Stimulated activated CD4-positive, alpha-beta T cell treated with anti-CD3 and anti-CD28 coated beads, Interleukin-15, amount 100 ng/mL, for 1 hour (primary cell): ENCODE data around the gene OR2V1.
"Not testable (repeated sequence)": the region's sequence is repeated elsewhere in the genome, so short reads cannot be mapped to it uniquely, and the experiment has no call there.

Source experiments
- DNase-seq, 2 donors: peaks; one replicate each; pipeline ENCODE4 v3.0.0-alpha.2; 2020; ENCODE audit warnings: low read depth in 1 of 2, low spot score in 1 of 2

OR2V1 gene

DNA sequence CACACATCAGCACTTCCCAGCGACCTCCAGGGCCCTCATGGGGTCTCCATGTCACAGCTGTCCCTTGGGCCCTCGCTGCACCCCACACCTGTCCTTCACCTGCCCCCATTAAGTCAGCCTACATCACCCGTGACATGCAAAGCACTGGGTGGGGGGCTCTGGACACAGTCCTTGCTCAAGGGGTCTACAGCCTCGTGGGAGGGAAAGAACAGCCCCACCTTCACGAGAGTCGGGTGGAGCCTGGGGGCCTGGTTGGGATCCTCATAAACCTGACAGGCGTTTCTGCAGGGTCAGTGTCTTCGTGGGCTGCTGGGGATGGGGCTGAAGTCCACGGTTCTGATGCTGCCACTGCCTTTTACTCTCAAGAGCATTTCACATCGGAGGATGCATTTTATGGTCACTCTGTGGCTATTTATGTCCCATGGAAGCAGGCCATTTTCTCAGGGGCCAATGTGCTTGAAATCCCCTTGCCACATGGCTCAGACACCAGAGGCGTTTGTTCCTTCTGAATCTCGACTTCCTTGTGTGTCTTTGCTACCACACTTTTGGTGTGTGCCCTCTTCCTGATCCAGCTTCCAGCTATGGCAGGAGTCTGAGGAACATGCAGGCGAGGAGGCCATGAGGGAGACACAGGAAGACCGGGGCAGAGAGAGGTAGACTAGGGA lies at the start of gene OR2V1:
Gene OR2V1, minus strand, starts transcription at position 338 of the 665 bp plus-strand sequence. CDS start 5,865 bp downstream, outside the sequence.
- no peak for DNase-seq

- DNase-seq = not testable (repeated sequence)
Measured at GRCh38 chr5:181177559-181177958, 46.6 kb upstream of the OR2V1 start.

DNA sequence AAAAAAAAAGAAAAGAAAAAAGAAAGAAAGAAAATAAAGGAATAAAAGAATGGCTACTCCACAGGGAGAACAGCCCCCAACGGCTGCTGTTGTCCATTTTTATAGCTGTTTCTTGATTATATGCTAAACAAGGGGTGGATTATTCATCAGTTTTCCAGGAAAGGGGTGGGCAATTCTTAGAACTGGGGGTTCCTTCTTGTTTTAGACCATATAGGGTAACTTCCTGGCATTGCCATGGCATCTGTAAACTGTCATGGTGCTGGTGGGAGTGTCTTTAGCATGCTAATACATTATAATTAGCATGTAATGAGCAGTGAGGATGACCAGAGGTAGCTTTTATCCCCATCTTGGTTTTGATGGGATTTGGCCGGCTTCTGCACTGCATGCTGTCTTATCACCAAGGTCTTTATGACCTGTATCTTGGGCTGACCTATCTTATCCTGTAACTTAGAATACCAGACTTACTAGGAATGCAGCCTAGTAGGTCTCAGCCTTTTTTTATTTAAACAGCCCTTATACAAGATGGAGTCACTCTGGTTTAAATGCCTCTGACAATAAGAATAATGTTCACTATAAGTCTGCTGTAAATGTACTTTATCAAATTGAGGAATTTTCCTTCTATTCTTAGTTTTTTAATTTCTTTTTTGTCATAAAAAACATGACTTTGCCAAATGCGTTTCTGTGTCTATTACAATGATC lies 45.4 kb upstream of the OR2V1 start:
- DNase-seq = no peak

- peak in 1 of 2 donors; percentile 70 for DNase-seq
Measured at GRCh38 chr5:181173420-181174342, 42.7 kb upstream of the OR2V1 start.

- DNase-seq = no peak
Measured at GRCh38 chr5:181173027-181173419, 42.1 kb upstream of the OR2V1 start.

DNA sequence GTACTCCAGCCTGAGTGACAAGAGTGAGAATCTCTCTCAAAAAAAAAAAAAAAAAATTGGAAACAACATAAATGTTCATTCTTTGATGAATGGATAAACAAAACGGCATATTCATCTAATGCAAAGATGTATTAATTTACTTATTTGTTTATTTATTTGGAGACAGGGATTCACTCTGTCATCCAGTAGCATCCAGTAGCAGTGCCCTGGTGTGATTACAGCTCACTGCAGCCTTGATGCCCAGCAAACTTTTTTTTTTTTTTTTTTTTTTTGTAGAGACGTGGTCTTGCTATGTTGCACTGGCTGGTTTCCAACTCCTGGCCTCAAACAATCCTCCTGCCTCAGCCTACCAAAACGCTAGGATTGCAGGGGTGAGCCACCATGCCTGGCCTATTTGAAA lies 40.8 kb upstream of the OR2V1 start:
- DNase-seq = no peak

- no peak for DNase-seq
Measured at GRCh38 chr5:181170996-181171395, 40.0 kb upstream of the OR2V1 start.

DNA sequence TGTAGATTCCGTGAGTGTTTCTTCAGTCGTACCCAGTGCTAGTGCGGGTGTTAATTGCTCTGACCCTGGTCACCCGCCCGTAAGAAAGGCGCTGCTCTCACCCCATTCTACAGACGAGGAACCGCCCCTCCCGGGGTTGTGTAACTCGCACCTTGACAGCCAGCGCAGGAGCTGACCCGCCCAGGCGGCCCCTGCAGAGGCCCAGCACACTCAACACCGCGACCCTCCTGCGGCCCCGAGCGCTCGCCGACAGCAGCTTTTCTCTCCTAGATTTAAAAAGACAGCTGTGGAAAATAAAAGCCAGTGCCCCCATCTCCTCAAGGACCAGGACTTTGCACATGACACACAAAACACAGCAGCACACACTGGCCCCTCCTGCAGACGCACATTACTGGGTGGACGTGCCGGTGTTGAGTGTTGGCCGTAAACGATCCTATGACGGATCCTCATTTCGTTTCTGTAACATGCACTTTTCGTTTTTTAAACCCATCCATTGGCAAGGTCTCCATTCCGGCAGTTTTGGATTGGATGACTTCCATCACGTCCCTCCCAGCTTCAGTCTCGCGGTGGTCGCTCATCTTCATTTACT lies 39.4 kb upstream of the OR2V1 start:
- no peak for DNase-seq

GRCh38 chr5:181169459-181170236 lies 38.7 kb upstream of the OR2V1 start:
- DNase-seq = peak in 1 of 2 donors; percentile 79

DNA sequence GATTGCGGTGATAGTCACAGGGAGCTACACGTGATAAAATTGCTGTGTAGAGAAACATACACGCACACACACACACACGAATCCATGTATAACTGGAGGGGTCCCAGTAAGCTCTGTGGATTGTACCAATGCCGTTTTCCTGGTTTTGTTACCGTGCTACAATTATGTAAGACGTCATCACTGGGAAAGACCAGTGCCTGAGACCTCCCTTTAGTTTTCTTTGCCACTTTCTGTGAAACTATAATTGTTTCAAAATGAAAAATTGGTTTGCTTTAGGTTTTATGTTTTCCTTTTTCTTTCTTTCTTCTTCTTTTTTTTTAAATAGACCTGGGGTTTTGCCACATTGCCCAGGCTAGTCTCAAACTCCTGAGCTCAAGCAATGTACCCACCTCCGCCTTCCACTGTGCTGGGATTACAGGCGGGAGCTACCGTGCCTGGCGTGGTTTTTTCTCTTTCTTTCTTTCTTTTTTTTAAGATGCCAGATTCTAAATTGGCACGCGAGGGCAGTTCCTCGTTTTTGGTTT lies 37.7 kb upstream of the OR2V1 start:
- no peak for DNase-seq

DNA sequence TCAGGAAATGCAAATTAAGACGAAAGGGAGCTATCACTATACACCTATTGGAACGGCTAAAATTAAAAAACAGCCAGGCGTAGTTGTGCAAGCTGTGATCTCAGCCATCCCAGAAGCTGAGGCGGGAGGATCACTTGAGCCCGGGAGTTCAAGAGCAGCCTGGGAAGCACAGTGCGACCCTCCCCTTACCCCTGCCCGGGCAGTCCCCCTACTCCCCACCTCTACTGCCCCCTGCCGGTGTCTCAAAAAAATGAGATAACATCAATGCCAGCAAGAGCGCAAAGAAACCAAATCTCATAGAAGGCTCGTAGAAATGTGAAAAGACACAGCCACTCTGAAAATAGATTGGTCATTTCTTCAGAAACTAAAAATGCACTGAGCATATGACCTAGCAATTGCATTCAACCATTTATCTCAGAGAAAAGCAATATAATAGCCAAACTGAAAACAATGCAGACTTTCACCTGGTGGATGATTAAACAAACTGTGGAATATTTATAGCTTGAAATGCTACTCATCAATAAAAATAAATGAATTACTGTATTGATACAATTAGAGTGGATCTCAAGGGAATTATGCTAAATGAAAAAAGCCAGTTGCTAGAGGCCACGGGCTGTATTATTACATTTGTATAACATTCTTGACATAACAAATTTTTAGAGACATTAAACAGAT lies 37.0 kb upstream of the OR2V1 start:
- no peak for DNase-seq

GRCh38 chr5:181166812-181167733 lies 36.1 kb upstream of the OR2V1 start:
- DNase-seq = no peak

DNA sequence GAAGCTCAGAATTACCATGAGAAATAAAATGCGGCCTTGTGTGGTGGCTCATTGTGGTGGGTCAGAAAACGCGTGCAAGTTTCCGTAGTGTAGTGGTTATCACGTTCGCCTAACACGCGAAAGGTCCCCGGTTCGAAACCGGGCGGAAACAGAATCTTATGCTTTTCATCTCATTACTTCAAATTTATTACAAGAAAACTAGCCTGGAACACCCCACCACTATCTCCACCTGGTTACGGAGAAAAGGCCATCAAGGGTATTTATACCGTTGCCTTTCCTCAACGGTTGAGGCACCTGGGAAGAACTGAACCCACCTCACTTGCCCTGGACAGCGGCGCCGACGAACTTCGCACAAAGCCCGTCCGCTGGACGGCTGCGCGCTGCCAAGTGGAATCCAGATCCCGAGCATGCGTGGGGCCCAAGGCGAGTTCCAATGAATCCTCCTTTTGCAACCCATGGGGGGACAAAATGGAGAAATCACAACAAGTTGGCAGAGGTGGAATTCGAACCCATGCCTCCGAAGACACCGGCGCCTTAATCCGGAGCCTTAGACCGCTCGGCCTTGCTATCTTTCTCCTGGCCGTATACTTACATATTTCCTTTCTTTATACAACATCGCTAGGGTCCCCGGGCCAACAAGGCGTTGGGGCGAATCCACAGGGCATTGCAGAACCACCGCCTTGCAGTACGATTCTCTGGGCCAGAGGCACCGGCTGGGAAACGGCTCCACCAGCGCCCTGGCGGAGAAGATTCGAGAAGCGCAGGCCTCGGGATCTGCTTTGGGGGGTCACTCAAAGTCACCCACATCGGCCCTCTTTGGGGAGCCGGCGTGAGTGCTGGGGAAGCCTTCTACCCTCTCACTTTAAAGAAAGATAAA lies 33.3 kb upstream of the OR2V1 start:
- peak in 1 of 2 donors; percentile 42 for DNase-seq

- no peak for DNase-seq
Measured at GRCh38 chr5:181163487-181164075, 32.6 kb upstream of the OR2V1 start.

DNA sequence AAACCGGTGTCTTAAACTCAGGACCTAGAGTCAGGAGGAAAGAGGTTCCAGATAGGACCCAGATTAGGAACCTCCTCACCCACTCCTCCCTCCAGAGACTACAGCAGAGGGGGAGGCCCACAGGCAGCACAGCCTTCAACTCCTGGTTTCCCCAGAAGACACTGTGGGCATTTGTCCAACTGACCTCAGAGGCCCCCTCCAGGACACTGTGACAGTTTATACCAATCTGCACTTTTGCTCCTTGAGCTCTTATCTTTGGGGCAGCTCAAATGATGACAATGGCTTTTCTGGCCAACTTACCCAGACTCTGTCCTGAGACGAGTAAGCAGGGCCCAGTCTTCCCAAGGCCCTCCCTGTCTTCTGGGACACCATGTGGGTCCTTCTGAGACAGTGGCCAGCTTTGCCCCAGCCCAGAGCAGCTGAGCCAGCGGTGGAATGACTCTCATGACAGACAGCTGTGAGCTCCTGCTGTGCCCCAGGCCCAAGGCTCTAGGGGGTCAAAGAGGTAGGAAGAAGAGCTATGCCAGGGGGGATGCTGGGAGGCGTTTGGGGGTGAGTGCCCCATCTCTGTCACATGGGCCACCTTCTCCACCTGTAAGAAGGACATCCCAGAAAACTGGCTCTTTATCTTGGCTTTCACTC lies 30.7 kb upstream of the OR2V1 start:
- DNase-seq = no peak

DNA sequence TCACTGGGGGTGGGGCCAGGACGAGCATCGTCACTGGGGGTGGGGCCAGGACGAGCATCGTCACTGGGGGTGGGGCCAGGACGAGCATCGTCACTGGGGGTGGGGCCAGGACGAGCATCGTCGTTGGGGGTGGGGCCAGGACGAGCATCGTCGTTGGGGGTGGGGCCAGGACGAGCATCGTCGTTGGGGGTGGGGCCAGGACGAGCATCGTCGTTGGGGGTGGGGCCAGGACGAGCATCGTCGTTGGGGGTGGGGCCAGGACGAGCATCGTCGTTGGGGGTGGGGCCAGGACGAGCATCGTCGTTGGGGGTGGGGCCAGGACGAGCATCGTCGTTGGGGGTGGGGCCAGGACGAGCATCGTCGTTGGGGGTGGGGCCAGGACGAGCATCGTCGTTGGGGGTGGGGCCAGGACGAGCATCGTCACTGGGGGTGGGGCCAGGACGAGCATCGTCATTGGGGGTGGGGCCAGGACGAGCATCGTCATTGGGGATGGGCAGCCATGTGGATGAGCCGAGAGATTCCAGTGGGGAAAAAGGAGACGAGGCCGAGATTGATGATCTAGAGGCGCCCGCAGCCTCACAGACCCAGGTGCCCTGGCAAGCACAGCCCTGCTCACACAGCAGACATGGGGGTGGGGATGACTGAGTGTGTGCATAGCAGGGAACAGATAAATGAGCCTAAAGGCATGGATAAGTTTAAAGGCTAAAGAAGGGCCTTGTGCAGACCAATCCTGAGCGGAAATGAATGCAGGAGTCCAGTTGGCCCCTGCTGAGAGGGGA lies 30.0 kb upstream of the OR2V1 start:
- DNase-seq = peak in 1 of 2 donors; percentile 31
